ENCODE results near the gene MAPK7. TPM values are rescaled to one million over a fixed set of nuclear protein-coding genes. Genes with fewer than 3 reads are reported as not detected.

Gene MAPK7
- total and polyA plus RNA-seq, 2 of the 8 experiments (the other 6 are each of a cell fraction or from before 2014, with no cell fraction given): 15.2 to 28.1 TPM

GRCh38 chr17:19330271-19330670 is 48.0 kb upstream of the MAPK7 start (continued):
- TF ChIP-seq CHD7 (IDR thresholded peaks at IDR 0.05; ENCODE audit: insufficient replicate concordance, low read length): no peak
- no peak for TF ChIP-seq SRF (IDR thresholded peaks at IDR 0.05; ENCODE audit: low read depth, low read length)
- no peak for TF ChIP-seq SP2 (IDR thresholded peaks at IDR 0.05; ENCODE audit: low read length)
- TF ChIP-seq YY1 (IDR thresholded peaks at IDR 0.05; ENCODE audit: low read depth, low read length): no peak
- TF ChIP-seq SIRT6 (IDR thresholded peaks at IDR 0.05; ENCODE audit: low read length): no peak
- no peak for TF ChIP-seq CREB1 (IDR thresholded peaks at IDR 0.05)
- no peak for TF ChIP-seq CHD2 (IDR thresholded peaks at IDR 0.05; ENCODE audit: low read length)
- no peak for TF ChIP-seq KDM4A (IDR thresholded peaks at IDR 0.05; ENCODE audit: low read depth, low read length, severe bottlenecking)
- TF ChIP-seq TBP (IDR thresholded peaks at IDR 0.05; ENCODE audit: low read depth, low read length): no peak
- no peak for TF ChIP-seq JUN (IDR thresholded peaks at IDR 0.05; ENCODE audit: low read depth, low read length)
- TF ChIP-seq EP300 (IDR thresholded peaks at IDR 0.05; ENCODE audit: borderline replicate concordance in 1 of 2, low read depth in 2 of 2, low read length in 2 of 2): no peak
- no peak for TF ChIP-seq HDAC2 (IDR thresholded peaks at IDR 0.05; ENCODE audit: borderline replicate concordance in 1 of 2, low read depth in 2 of 2, low read length in 2 of 2)
- no peak for TF ChIP-seq NANOG (IDR thresholded peaks at IDR 0.05; ENCODE audit: insufficient read depth, low read depth, low read length, poor library complexity, severe bottlenecking)

All from H1 (cell line).